Bronchial epithelial cell (primary cell): ENCODE data around the gene ANGPTL5. TPM values are rescaled to one million over a fixed set of nuclear protein-coding genes. Genes with fewer than 3 reads are reported as not detected.

Source experiments
- DNase-seq: peaks from one replicate; pipeline ENCODE4 v3.0.0-alpha.2; 2010; ENCODE audit warnings: low read depth
- FAIRE-seq: peaks from 2 replicates; lab custom pipeline; 2011; peaks lifted over from hg19 to GRCh38; lab: Jason Lieb, UNC
- H3K27me3 ChIP-seq: 2 replicates; pipeline ENCODE4 v1.5.1; 2011; ENCODE audit warnings: low read length; ENCODE audit not compliant: control insufficient read depth, insufficient read depth
- H3K36me3 ChIP-seq: 2 replicates; pipeline ENCODE4 v1.5.1; 2011; ENCODE audit warnings: low read length; ENCODE audit not compliant: control insufficient read depth, insufficient read depth
- H3K4me3 ChIP-seq: 2 replicates; pipeline ENCODE4 v1.5.1; 2011; ENCODE audit warnings: mild to moderate bottlenecking, low read depth, low read length, control low read depth
- total RNA-seq: library from RNA; depleted of rRNA; stranded (reverse); fragments of >200 nt; gene quantifications from 2 replicates; pipeline ENCODE4 v1.2.1, GENCODE V29; 2014
- TF ChIP-seq, protein P1 (sequence below): IDR thresholded peaks from 2 replicates; pipeline ENCODE4 v1.5.1; 2011; ENCODE audit warnings: mild to moderate bottlenecking, moderate library complexity, low read length, control low read depth, inconsistent platforms; ENCODE audit not compliant: insufficient read depth, severe bottlenecking

Gene ANGPTL5
- total RNA-seq, 1 donor from 2014 or later: not detected

- DNase-seq (no peak), FAIRE-seq (no peak)
- H3K36me3 ChIP-seq: no peaks in the 10 kb centered on the region
- H3K27me3 ChIP-seq: no peaks in the 10 kb centered on the region
- TF ChIP-seq, protein P1, sequence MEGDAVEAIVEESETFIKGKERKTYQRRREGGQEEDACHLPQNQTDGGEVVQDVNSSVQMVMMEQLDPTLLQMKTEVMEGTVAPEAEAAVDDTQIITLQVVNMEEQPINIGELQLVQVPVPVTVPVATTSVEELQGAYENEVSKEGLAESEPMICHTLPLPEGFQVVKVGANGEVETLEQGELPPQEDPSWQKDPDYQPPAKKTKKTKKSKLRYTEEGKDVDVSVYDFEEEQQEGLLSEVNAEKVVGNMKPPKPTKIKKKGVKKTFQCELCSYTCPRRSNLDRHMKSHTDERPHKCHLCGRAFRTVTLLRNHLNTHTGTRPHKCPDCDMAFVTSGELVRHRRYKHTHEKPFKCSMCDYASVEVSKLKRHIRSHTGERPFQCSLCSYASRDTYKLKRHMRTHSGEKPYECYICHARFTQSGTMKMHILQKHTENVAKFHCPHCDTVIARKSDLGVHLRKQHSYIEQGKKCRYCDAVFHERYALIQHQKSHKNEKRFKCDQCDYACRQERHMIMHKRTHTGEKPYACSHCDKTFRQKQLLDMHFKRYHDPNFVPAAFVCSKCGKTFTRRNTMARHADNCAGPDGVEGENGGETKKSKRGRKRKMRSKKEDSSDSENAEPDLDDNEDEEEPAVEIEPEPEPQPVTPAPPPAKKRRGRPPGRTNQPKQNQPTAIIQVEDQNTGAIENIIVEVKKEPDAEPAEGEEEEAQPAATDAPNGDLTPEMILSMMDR: no peak
- peak overlapping the region; percentile 69 for H3K4me3 ChIP-seq
These were observed 2.0 kb downstream of the ANGPTL5 start for GRCh38 chr11:101914341-101914737.

GRCh38 chr11:101913656-101914055 lies 2.7 kb downstream of the ANGPTL5 start:
- TF ChIP-seq, protein P1: no peak
- Histone ChIP-seq H3K4me3 (no peak overlapping the region), H3K36me3 (no peaks in the 10 kb centered on the region), H3K27me3 (no peaks in the 10 kb centered on the region)
- FAIRE-seq: no peak
- no peak for DNase-seq

GRCh38 chr11:101912823-101913284 lies 3.5 kb downstream of the ANGPTL5 start:
- FAIRE-seq (no peak), DNase-seq (peak; percentile 15)
- Histone ChIP-seq H3K27me3 (no peaks in the 10 kb centered on the region), H3K36me3 (no peaks in the 10 kb centered on the region), H3K4me3 (no peak overlapping the region)
- TF ChIP-seq, protein P1: no peak

DNA sequence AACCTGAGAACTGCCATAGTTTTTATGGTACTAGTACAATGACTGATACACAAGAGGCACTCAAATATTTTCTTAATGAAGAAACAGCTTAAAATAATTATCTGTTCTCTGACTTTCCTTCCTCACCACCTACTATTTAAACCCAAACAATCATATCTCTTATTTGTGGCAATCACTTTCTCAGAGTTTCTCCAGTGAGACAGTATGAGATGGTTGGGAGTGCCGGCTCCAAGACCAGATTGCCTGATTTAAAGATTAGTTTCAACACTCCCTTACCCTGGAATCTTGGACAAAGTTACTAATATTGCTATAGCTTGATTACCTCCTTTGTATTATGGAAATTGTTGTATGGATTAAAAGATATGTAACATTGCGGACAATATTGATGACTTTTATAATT lies 7.2 kb downstream of the ANGPTL5 start:
- H3K4me3 ChIP-seq: no peak overlapping the region
- H3K36me3 ChIP-seq: no peaks in the 10 kb centered on the region
- no peaks in the 10 kb centered on the region for H3K27me3 ChIP-seq
- FAIRE-seq: no peak
- TF ChIP-seq, protein P1: no peak
- DNase-seq: no peak

- TF ChIP-seq, protein P1: no peak
- DNase-seq (no peak), FAIRE-seq (no peak)
- Histone ChIP-seq H3K4me3 (no peak overlapping the region), H3K27me3 (no peaks in the 10 kb centered on the region), H3K36me3 (no peaks in the 10 kb centered on the region)
These were observed 8.5 kb downstream of the ANGPTL5 start for GRCh38 chr11:101907815-101908214.

- FAIRE-seq: no peak
- no peaks in the 10 kb centered on the region for H3K36me3 ChIP-seq
- H3K27me3 ChIP-seq: no peaks in the 10 kb centered on the region
- TF ChIP-seq, protein P1: no peak
- H3K4me3 ChIP-seq: no peak overlapping the region
- no peak for DNase-seq
These were observed 21.8 kb downstream of the ANGPTL5 start for GRCh38 chr11:101894505-101894904.
